GM19099 (cell line): ENCODE data around the gene NUCB1.

Source experiments
- POLR2A ChIP-seq: IDR thresholded peaks from 3 replicates; pipeline ENCODE4 v1.6.1; 2011; ENCODE audit warnings: low read depth; ENCODE audit not compliant: insufficient read length; ENCODE audit errors: extremely low read depth

NUCB1 gene

GRCh38 chr19:48899781-48900476 lies at the start of gene NUCB1:
TSS of gene NUCB1 (plus strand) at chr19:48900312. CDS start at chr19:48900797, 485 bp downstream.
- TF ChIP-seq POLR2A, result peak; percentile 57

- no peak for TF ChIP-seq POLR2A
Measured at GRCh38 chr19:48852292-48852691, 47.8 kb upstream of the NUCB1 start.

GRCh38 chr19:48853483-48853882 lies 46.6 kb upstream of the NUCB1 start:
- TF ChIP-seq POLR2A, result no peak

- TF ChIP-seq POLR2A, result no peak
Measured at GRCh38 chr19:48854103-48854502, 46.0 kb upstream of the NUCB1 start.

DNA sequence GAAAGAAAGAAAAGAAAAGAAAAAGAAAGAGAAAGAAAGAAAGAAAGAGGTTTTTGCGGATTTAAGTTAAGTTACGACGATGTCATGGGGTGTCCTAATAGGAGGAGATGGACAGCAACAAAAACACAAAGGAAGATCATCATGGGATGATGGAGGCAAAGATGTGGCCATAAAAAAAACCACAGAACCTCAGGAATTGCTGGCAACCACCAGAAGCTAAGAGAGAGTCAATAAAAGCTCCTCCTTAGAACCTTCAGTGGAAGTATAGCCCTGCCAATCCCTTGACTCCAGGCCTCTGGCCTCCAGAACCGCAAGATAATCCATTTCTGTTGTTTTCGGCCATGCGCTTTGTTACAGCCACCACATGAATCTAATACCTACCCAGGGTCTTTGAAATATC lies 43.2 kb upstream of the NUCB1 start:
- no peak for TF ChIP-seq POLR2A

GRCh38 chr19:48858984-48859710 lies 41.0 kb upstream of the NUCB1 start:
- peak; percentile 19 for TF ChIP-seq POLR2A

DNA sequence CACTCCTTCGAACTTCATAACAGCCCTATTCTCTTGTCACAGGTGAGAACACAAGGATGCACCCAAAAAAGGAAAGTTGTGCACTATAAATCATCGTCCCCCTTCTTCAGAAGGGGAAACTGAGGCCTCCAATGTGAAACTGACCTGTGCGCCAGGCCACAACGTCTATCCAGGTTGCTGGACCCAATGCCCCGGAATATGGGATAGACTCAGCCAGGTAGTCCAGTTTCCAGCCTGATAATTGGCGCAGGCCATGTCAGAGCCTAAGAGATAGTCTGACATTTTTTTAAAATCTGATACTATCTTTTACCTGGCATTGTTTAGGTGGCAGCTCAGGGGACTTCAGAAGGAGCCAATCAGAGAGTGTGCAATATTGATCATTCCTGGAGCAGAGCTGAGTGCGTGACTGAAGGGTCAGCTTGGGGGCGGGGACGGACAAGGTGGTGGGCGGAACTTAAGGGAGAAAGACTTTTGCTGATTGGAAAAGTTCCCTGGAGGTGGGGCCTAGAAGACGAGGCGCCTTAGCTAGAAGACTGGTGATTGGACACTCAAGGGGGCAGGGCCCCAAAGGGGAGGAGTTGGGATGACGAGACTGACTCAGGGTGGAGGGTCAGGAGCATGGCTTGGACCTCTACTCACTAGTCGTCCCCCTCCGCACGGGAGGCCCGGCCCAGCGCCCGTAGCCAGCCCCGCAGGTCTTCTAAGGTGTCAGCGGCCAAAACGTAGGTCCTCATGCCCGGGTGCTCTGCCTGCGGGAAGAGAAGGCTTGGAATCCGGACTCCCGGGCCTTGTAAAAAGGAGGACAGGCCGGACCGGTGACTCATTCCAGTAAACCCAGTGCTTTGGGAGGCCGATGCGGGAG lies 40.2 kb upstream of the NUCB1 start:
- no peak for TF ChIP-seq POLR2A

DNA sequence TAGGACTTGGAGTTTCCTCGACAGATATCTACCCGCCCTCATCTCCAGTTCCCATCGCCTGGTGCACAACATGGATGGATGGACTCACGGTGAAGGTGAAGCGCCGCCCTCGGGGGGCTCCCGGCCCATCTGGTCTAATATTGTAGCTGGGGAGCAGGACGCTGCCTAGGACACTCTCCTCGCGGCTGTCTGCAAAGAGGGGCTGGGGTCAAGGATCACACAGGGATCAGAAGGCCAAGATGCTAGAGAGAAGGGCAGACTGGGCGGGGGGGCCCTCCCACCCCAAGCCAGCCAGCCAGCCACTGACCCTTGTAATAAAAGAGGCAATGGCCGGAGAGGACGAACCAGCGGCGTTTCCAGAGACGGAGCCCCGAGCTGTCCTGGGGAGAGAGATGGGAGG lies 38.8 kb upstream of the NUCB1 start:
- TF ChIP-seq POLR2A, result no peak

DNA sequence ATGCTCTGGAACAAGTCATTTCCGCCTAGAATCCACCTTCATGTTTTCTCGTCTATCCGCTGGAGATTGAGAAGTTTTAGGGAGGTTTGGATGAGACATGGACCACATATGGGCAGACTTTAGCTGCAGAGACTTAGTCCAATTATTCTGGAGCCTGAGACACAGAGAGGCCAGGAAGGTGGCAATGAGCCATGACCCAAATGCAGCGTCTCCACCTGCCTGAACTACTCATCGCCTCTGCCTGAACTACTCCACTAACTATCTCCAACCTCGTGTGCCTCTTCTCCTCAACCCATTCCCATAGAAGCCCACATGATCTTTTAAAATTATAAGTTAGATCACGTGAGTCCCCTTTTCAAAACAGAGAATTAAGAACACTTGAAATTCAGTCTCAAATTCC lies 37.3 kb upstream of the NUCB1 start:
- no peak for TF ChIP-seq POLR2A

DNA sequence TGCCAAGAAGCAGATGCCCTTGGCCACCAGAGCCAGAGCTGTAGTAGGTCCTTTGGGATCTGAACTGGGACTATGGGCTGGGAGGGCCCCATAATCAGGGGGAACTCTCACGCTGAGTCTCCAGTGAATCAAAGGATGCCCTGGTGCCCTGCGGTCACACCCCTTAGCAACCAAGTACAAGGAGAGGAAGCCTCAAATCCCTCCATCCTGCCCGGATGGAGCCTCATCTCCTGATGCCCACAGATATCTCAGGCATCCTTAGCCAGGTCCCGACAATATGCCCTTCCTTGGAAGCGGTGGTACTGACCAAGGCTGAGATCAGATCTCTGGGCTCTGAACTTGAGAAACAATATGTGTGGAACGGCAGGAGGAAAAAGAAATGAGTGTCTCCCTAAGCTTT lies 33.4 kb upstream of the NUCB1 start:
- TF ChIP-seq POLR2A, result no peak

- no peak for TF ChIP-seq POLR2A
Measured at GRCh38 chr19:48867123-48867745, 32.9 kb upstream of the NUCB1 start.

- no peak for TF ChIP-seq POLR2A
Measured at GRCh38 chr19:48867746-48868113, 32.4 kb upstream of the NUCB1 start.

DNA sequence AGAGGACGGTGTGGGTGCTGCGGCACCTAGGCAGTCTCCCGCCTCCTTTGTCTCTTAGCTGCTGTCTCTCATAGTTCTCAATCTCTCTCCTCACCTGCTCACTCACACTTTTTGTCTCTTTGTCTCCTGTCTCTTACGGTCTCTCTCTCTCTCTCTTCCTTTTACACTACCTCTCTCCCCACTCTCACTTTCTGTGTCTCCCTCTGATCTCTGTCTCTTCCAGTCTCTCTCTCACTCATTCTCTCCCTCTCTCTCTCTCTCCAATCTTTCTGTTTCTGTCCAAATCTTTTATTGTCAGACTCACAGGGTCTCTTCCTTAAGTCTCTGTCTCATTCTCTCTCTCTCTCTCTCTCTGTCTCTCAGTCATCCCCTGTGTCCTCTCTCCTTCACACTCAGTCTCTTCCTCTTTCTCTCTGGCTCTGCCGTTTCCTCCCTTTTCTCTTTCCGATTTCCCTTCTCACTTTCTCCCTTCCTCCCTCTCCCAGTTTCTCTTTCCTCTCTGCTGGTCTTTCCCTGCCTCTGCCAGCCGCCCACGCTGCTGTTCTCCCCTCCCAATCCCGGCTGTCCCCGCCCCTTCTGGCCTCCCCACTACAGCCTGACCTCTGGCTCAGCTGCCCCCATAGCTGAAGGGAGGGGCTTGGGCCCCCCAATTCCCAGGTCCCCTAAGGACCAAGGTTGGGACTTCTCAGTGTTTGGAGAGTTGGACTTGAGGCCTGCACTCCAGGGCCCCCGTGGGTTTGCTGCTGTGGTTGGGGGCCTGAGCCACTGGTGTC lies 31.8 kb upstream of the NUCB1 start, which contains the start of gene PLEKHA4:
PLEKHA4 (minus strand) TSS at position 504 of the 773 bp plus-strand sequence. CDS start 997 bp downstream, outside the sequence.
- TF ChIP-seq POLR2A, result no peak

GRCh38 chr19:48870048-48870447 lies 30.1 kb upstream of the NUCB1 start:
- TF ChIP-seq POLR2A, result no peak
